ENCODE measurements around the gene FAM131B.

DNA sequence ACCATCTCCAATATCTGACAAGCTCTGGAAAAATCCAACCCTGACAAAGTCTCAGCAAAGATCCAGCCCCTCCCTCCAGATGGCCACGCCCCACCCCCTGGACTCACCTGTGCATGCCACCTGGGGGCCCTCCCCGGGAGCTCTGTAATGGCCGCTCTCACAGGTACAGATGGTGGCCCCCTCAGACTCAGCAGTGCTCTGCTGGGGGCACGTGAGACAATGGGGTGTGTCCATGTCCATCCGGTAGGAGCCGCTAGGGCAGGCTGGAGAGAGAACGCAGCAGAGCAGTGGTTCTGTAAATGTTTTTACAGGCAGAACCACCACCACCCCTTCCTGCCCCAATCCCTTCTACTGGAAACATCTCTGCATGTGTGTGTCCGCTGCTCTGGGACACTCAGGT is 36.6 kb upstream of the FAM131B start:
- TF ChIP-seq POLR2A (IDR thresholded peaks at IDR 0.05; ENCODE audit: extremely low read depth, insufficient read length) (no peak), MYC (IDR thresholded peaks at IDR 0.05; ENCODE audit: low read depth, low read length) (no peak)
- TF ChIP-seq, protein P1, sequence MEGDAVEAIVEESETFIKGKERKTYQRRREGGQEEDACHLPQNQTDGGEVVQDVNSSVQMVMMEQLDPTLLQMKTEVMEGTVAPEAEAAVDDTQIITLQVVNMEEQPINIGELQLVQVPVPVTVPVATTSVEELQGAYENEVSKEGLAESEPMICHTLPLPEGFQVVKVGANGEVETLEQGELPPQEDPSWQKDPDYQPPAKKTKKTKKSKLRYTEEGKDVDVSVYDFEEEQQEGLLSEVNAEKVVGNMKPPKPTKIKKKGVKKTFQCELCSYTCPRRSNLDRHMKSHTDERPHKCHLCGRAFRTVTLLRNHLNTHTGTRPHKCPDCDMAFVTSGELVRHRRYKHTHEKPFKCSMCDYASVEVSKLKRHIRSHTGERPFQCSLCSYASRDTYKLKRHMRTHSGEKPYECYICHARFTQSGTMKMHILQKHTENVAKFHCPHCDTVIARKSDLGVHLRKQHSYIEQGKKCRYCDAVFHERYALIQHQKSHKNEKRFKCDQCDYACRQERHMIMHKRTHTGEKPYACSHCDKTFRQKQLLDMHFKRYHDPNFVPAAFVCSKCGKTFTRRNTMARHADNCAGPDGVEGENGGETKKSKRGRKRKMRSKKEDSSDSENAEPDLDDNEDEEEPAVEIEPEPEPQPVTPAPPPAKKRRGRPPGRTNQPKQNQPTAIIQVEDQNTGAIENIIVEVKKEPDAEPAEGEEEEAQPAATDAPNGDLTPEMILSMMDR (IDR thresholded peaks at IDR 0.05; ENCODE audit: low read depth, low read length), result no peak
- TF ChIP-seq, protein P2, sequence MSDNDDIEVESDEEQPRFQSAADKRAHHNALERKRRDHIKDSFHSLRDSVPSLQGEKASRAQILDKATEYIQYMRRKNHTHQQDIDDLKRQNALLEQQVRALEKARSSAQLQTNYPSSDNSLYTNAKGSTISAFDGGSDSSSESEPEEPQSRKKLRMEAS (IDR thresholded peaks at IDR 0.05; ENCODE audit: low read depth, low read length), result no peak
